ENCODE measurements around the gene DSTYK.
A peak's percentile ranks its signal among the peaks of the same experiment; 100 is the strongest.

DSTYK gene

GRCh38 chr1:205144751-205145150 is 66.8 kb downstream of the DSTYK start:
- no peaks in the 10 kb centered on the region for H3K9me3 ChIP-seq (replicated peaks; ENCODE audit: insufficient read depth, low read length)
- H3K9me2 ChIP-seq (replicated peaks; ENCODE audit: insufficient read depth, low read length): no peaks in the 10 kb centered on the region
- H3K36me3 ChIP-seq (replicated peaks; ENCODE audit: insufficient read depth, low read length): no peaks in the 10 kb centered on the region
- peaks cover 10% of the 10 kb centered on the region for H3F3A ChIP-seq (ENCODE audit: insufficient read depth, low read length)
- no peaks in the 10 kb centered on the region for H3K79me2 ChIP-seq (ENCODE audit: low read length)
- H2AFZ ChIP-seq (ENCODE audit: low read length): no peak overlapping the region
- no peak overlapping the region for H3K9ac ChIP-seq (ENCODE audit: low read length)
- TF ChIP-seq EZH2phosphoT487 (IDR thresholded peaks at IDR 0.05; ENCODE audit: low read length) (no peak), CTCF (IDR thresholded peaks at IDR 0.05; ENCODE audit: low read length) (no peak), EZH2 (optimal IDR thresholded peaks at IDR 0.05; ENCODE audit: low read depth, low read length) (no peak)
- no peak overlapping the region for H3K4me2 ChIP-seq (ENCODE audit: low read depth, low read length)
- H3K27ac ChIP-seq (ENCODE audit: low read length): no peak overlapping the region
- no peaks in the 10 kb centered on the region for H3K27me3 ChIP-seq (replicated peaks; ENCODE audit: insufficient read depth, low read length)
- no peaks in the 10 kb centered on the region for H4K20me1 ChIP-seq (ENCODE audit: insufficient read depth, low read length)
- H3K4me3 ChIP-seq (ENCODE audit: low read length): no peak overlapping the region
- peaks cover 8% of the 10 kb centered on the region for H3K4me1 ChIP-seq (ENCODE audit: low read length)
- no peak for DNase-seq

- Histone ChIP-seq H3K4me3 (ENCODE audit: low read length) (no peak overlapping the region), H3K27ac (ENCODE audit: low read length) (no peak overlapping the region), H3K9me3 (replicated peaks; ENCODE audit: insufficient read depth, low read length) (no peaks in the 10 kb centered on the region), H3F3A (ENCODE audit: insufficient read depth, low read length) (peaks cover 10% of the 10 kb centered on the region), H3K79me2 (ENCODE audit: low read length) (no peaks in the 10 kb centered on the region), H3K9me2 (replicated peaks; ENCODE audit: insufficient read depth, low read length) (no peaks in the 10 kb centered on the region), H4K20me1 (ENCODE audit: insufficient read depth, low read length) (no peaks in the 10 kb centered on the region), H3K27me3 (replicated peaks; ENCODE audit: insufficient read depth, low read length) (no peaks in the 10 kb centered on the region), H3K4me2 (ENCODE audit: low read depth, low read length) (no peak overlapping the region), H3K36me3 (replicated peaks; ENCODE audit: insufficient read depth, low read length) (no peaks in the 10 kb centered on the region), H3K4me1 (ENCODE audit: low read length) (peaks cover 8% of the 10 kb centered on the region), H2AFZ (ENCODE audit: low read length) (no peak overlapping the region), H3K9ac (ENCODE audit: low read length) (no peak overlapping the region)
- no peak for DNase-seq
- TF ChIP-seq CTCF (IDR thresholded peaks at IDR 0.05; ENCODE audit: low read length): no peak
Measured at GRCh38 chr1:205144046-205144720, 67.3 kb downstream of the DSTYK start.

- Histone ChIP-seq H3K4me2 (ENCODE audit: low read depth, low read length) (peak overlapping the region; percentile 44), H2AFZ (ENCODE audit: low read length) (peak overlapping the region; percentile 54)
- DNase-seq: no peak
Measured at GRCh38 chr1:205142102-205142469, 69.4 kb downstream of the DSTYK start.

More at GRCh38 chr1:205142102-205142469, 69.4 kb downstream of the DSTYK start:
- no peaks in the 10 kb centered on the region for H3K79me2 ChIP-seq (ENCODE audit: low read length)
- H3K9me2 ChIP-seq (replicated peaks; ENCODE audit: insufficient read depth, low read length): no peaks in the 10 kb centered on the region
- no peaks in the 10 kb centered on the region for H4K20me1 ChIP-seq (ENCODE audit: insufficient read depth, low read length)
- peak overlapping the region; percentile 2; the same call in 1 of the 2 replicates for H3K9ac ChIP-seq (ENCODE audit: low read length)
- no peaks in the 10 kb centered on the region for H3K36me3 ChIP-seq (replicated peaks; ENCODE audit: insufficient read depth, low read length)
- peaks cover 10% of the 10 kb centered on the region for H3F3A ChIP-seq (ENCODE audit: insufficient read depth, low read length)
- H3K27ac ChIP-seq (ENCODE audit: low read length): peak overlapping the region; percentile 11; the same call in 1 of the 2 replicates
- no peaks in the 10 kb centered on the region for H3K27me3 ChIP-seq (replicated peaks; ENCODE audit: insufficient read depth, low read length)
- TF ChIP-seq CTCF (IDR thresholded peaks at IDR 0.05; ENCODE audit: low read length): no peak
- TF ChIP-seq EZH2 (optimal IDR thresholded peaks at IDR 0.05; ENCODE audit: low read depth, low read length): no peak
- TF ChIP-seq EZH2phosphoT487 (IDR thresholded peaks at IDR 0.05; ENCODE audit: low read length): no peak
- H3K4me1 ChIP-seq (ENCODE audit: low read length): peaks cover 8% of the 10 kb centered on the region
- peak overlapping the region; percentile 30 for H3K4me3 ChIP-seq (ENCODE audit: low read length)
- no peaks in the 10 kb centered on the region for H3K9me3 ChIP-seq (replicated peaks; ENCODE audit: insufficient read depth, low read length)

Measured in MM.1S (cell line).